ENCODE data around the gene FNIP2.

GRCh38 chr4:158941895-158942294 lies 173.1 kb downstream of the FNIP2 start:
- no peak for TF ChIP-seq CTCF (IDR thresholded peaks at IDR 0.05)
- no peak for TF ChIP-seq POLR2A (IDR thresholded peaks at IDR 0.05)

All from heart left ventricle (tissue), 13 donors.